Measurements from ENCODE around the gene STX12.
A peak's percentile ranks its signal among the peaks of the same experiment; 100 is the strongest.

STX12 gene

DNA sequence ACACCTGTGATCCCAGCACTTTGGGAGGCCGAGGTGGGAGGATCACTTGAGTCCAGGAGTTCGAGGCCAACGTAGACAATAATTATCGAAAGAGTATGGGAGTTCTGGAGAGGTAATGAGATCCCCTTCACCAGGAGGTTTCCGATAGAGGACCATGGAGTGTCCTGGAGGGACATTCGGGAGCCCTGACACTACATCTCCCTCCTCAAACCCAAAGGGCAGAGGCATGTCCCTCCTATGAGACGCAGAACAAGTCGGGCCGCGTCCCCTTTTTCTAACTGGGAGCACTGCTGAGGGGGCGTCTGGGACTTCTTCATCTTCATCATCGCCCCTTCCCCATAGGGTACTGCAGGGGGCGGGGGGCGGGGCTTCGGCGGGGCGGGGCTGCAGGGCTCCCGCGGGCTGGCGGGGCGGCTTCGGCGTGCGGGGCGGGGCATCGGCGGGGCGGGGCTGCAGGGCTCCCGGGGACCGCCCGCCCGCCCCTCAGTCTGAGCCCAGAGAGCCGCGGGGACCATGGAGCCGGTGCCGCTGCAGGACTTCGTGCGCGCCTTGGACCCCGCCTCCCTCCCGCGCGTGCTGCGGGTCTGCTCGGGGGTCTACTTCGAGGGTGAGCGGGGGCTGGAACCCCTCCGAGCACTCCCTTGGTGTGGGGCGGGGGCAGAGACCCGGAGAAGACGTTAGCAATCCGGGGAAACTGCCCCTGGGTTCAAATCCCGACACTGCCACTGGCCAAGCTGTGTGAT, 99.2 kb downstream of the STX12 start, which contains the start of gene THEMIS2:
Gene THEMIS2, plus strand, starts transcription at position 486 of the 743 bp plus-strand sequence. Its CDS starts 28 bp downstream, at position 514.
- DNase-seq, result peak; percentile 89

DNA sequence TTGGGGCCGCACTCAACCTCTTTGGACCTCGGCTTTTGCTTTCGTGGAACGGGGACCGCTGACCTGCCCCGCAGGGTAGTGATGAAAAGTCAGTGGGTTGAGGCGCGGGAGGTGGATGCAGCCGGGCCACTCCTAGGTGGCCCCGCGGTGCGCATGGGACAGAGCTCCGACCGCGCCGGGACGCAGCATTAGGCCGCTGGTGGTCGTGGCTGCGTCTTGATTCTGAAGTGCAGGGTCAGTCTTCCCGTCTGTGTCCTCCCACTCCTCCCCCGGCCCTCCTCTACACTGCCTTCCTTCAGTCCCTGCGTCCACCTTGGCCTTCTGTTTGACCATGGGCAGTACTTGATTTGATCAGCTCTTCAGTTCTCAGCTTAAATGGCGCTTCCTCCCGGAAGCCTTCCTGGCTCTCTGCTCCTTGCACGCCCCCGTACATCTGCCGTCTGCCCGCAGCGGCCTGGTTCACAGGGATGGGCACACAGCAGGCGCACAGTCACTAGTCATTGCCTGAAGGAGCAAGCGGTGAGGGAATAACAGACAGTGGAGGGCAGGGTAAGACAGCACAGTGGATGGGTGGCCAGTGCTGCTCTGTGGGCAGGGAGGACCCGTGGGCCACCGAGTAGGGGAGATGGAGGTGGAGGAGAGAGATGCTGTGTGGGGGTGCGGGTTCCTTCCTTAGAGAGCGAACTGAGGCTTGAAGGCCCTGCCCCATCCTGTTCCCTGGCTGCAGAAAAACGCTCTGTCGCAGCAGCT, 100.0 kb downstream of the STX12 start:
- DNase-seq, result peak; percentile 67

DNA sequence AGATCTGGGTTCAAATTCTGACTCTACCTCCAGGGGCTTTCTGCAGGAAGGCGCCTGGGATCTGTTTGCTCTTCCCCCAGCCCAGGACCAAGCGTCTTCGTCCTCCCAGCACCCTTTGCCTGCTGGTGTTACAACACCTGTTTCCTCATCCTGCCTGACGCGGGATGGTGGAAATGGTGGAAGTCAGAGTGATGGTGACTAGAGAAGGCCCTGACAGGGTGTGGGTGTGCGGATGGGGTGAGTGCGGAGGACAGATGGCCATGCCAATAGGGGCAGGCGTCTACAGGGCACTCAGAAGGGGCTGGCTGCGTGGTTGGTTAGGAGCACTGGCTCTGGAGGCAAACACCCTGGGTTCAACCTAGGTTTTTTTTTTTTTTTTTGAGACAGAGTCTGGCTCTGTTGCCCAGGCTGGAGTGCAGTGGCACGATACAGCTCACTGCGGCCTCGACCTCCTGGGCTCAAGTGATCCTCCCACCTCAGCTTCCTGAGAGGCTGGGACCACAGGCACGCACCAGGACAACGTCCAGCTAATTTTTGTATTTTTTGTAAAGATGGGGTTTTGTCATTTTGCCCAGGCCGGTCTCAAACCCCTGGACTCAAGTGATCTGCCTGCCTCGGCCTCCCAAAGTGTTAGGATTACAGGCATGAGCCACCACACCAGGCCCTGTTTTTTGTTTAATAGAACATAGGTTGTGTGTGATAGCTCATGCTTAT, 100.8 kb downstream of the STX12 start:
- peak; percentile 35 for DNase-seq
